Upper lobe of left lung (tissue), 4 donors: ENCODE data around the gene PTCH2.

Experiments used
- EP300 ChIP-seq, 4 donors: sonication (generic); formaldehyde crosslinking; IDR thresholded peaks; one replicate each; pipeline ENCODE4 v1.5.1; 2017; ENCODE audit warnings: antibody characterized with exemption in 4 of 4, control low read depth in 2 of 4
- TF ChIP-seq, protein P1 (sequence below), 6 experiments: fragments of 450-650 bp in 4 of 6; fragments of 200-600 bp in 2 of 6; sonication (generic) in 2 of 6; IDR thresholded peaks; one replicate each; pipeline ENCODE4 v1.5.1; 2016 to 2019; ENCODE audit warnings: antibody characterized with exemption in 6 of 6

DNA sequence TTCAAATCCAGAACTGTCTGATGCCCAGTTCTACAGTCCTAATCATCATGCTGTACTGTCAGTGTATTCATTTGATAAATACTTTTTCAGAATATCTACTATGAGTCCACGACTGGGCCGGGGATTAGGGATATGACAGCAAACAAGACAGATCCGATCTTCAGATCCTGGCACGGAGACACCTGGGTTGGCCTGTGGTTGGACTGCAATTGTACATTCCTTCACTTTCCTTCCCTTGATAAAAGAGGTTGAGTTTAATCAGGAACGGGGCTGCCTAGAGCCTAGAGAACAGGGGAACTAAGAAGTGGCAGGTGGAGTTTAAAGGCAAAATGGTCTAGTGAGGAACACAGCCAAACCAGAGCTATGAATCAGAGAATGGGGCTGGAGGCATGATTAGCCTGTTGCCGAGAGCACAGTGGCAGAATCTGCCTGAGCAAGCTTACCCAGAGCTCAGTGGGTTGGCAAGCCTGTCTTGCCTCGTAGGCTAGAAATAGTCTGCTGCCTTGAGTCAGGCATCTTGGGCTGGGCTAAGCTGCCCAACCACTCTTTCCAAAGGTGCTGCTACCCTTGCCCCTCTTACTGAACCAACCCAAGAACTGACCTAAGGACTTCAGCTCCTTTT is 38.1 kb upstream of the PTCH2 start:
- no peak for TF ChIP-seq EP300 (IDR thresholded peaks at IDR 0.05)
- TF ChIP-seq, protein P1, sequence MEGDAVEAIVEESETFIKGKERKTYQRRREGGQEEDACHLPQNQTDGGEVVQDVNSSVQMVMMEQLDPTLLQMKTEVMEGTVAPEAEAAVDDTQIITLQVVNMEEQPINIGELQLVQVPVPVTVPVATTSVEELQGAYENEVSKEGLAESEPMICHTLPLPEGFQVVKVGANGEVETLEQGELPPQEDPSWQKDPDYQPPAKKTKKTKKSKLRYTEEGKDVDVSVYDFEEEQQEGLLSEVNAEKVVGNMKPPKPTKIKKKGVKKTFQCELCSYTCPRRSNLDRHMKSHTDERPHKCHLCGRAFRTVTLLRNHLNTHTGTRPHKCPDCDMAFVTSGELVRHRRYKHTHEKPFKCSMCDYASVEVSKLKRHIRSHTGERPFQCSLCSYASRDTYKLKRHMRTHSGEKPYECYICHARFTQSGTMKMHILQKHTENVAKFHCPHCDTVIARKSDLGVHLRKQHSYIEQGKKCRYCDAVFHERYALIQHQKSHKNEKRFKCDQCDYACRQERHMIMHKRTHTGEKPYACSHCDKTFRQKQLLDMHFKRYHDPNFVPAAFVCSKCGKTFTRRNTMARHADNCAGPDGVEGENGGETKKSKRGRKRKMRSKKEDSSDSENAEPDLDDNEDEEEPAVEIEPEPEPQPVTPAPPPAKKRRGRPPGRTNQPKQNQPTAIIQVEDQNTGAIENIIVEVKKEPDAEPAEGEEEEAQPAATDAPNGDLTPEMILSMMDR (IDR thresholded peaks at IDR 0.05): no peak
